ENCODE results near the gene MITF. TPM values are rescaled to one million over a fixed set of nuclear protein-coding genes. Genes with fewer than 3 reads are reported as not detected.
A peak's percentile ranks its signal among the peaks of the same experiment; 100 is the strongest.

Gene MITF
- total RNA-seq, 6 experiments from 2014 or later, result 1.9 to 4.1 (median 3.8) TPM

DNA sequence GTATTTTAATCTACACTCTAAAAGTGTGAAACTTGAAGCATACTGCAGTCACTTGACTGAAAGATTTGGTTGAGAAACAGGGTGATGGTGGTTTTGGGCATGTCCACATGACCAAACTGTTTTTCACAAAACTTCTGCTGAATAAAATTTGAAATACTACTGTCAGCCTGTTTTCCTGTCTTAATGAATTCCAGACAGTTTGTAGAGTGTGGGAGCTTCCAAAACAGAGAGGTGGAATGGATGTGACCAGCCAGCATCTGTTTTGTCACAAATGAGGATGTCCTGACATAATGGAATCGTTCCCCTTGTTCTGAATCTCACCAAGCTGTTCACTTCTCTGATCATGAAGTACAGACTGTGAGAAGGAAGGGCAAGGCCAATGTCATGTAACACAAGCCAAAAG lies 11.8 kb downstream of the MITF start:
- Histone ChIP-seq H3K9me3 (no peaks in the 10 kb centered on the region), H3K4me1 (no peaks in the 10 kb centered on the region), H3K27ac (no peak overlapping the region), H3K36me3 (no peaks in the 10 kb centered on the region), H3K27me3 (no peaks in the 10 kb centered on the region), H3K4me3 (no peak overlapping the region)
- DNase-seq (no peak), ATAC-seq (peak in 2 of 4 donors; percentile 13 to 31)
- intact Hi-C loops (cut with DNase I), result no loop called here
- WGBS (ENCODE audit: insufficient coverage, low coverage, low lambda C conversion rate, missing lambda C conversion rate), result 50% methylated on average over 1 of the region's 1 CpG
- no peak for TF ChIP-seq POLR2A (IDR thresholded peaks at IDR 0.05)
- TF ChIP-seq, protein P1, sequence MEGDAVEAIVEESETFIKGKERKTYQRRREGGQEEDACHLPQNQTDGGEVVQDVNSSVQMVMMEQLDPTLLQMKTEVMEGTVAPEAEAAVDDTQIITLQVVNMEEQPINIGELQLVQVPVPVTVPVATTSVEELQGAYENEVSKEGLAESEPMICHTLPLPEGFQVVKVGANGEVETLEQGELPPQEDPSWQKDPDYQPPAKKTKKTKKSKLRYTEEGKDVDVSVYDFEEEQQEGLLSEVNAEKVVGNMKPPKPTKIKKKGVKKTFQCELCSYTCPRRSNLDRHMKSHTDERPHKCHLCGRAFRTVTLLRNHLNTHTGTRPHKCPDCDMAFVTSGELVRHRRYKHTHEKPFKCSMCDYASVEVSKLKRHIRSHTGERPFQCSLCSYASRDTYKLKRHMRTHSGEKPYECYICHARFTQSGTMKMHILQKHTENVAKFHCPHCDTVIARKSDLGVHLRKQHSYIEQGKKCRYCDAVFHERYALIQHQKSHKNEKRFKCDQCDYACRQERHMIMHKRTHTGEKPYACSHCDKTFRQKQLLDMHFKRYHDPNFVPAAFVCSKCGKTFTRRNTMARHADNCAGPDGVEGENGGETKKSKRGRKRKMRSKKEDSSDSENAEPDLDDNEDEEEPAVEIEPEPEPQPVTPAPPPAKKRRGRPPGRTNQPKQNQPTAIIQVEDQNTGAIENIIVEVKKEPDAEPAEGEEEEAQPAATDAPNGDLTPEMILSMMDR (IDR thresholded peaks at IDR 0.05), result no peak

DNA sequence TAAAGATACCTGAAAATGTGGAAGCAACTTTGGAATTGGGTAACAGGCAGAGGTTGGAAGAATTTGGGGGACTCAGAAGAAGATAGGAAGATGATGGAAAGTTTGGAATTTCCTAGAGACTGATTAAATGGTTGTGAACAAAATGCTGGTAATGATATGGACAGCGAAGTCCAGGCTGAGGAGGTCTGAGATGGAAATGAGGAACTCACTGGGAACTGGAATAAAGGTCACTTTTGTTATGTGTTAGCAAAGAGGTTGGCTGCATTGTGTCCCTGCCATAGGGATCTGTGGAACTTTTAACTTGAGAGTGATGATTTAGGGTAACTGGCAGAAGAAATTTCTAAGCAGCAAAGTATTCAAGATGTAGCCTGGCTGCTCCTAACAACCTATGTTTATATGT lies 13.0 kb downstream of the MITF start:
- intact Hi-C loops (cut with DNase I), result no loop called here
- no peaks in the 10 kb centered on the region for H3K9me3 ChIP-seq
- 57% methylated on average over 1 of the region's 1 CpG for WGBS (ENCODE audit: insufficient coverage, low coverage, low lambda C conversion rate, missing lambda C conversion rate)
- TF ChIP-seq, protein P1 (IDR thresholded peaks at IDR 0.05), result no peak
- TF ChIP-seq POLR2A (IDR thresholded peaks at IDR 0.05), result no peak
- H3K4me3 ChIP-seq, result no peak overlapping the region
- H3K36me3 ChIP-seq, result no peaks in the 10 kb centered on the region
- H3K27me3 ChIP-seq, result no peaks in the 10 kb centered on the region
- no peak overlapping the region for H3K27ac ChIP-seq
- ATAC-seq (peak in 1 of 4 donors; percentile 25), DNase-seq (no peak)
- no peaks in the 10 kb centered on the region for H3K4me1 ChIP-seq

DNA sequence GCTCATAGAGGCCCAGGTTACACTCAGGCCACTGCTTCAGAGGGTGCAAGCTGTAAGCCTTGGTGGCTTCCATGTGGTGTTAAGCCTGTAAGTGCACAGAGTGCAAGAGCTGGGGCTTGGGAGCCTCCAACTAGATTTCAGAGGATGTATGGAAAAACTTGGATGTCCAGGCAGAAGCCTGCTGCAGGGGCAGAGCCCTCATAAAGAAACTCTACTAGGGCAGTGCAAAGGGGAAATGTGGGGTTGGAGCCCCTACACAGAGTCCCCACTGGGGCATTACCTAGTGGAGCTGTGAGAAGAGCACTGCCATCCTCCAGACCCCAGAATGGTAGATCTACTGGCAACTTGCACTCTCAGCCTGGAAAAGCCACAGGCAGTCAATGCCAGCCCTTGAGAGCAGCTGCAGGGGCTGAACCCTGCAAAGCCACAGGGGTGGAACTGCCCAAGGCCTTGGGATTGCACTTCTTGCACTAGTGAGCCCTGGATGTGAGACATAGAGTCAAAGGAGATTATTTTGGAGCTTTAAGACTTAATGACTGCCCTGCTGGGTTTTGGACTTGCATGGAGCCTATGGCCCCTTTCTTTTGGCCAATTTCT lies 14.0 kb downstream of the MITF start:
- DNase-seq (no peak), ATAC-seq (no peak)
- Histone ChIP-seq H3K4me3 (no peak overlapping the region), H3K27me3 (no peaks in the 10 kb centered on the region), H3K9me3 (no peaks in the 10 kb centered on the region), H3K36me3 (no peaks in the 10 kb centered on the region), H3K27ac (no peak overlapping the region), H3K4me1 (no peaks in the 10 kb centered on the region)
- no peak for TF ChIP-seq POLR2A (IDR thresholded peaks at IDR 0.05)
- intact Hi-C loops (cut with DNase I), result no loop called here

DNA sequence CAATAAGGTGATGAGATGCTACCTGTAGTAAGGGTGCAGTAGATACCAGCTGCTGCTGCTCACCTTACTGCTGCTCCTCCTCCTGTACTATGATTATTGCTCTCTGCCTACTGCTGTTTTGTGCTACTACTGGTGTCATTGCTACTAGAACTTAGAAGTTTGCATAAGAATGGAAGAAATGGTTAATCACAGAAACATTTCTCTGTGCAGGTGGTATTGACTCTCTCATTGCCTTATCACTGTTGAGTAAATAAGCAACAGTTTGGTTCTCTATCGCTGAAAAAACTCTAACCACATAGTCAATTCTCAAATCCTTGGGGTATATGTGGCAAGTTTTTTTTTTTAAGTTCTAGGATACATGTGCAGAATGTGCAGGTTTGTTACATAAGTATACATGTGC lies 16.5 kb downstream of the MITF start:
- Histone ChIP-seq H3K4me1 (no peaks in the 10 kb centered on the region), H3K27ac (no peak overlapping the region), H3K4me3 (no peak overlapping the region), H3K27me3 (no peaks in the 10 kb centered on the region), H3K9me3 (no peaks in the 10 kb centered on the region), H3K36me3 (no peaks in the 10 kb centered on the region)
- TF ChIP-seq, protein P1 (IDR thresholded peaks at IDR 0.05), result no peak
- no peak for TF ChIP-seq POLR2A (IDR thresholded peaks at IDR 0.05)
- intact Hi-C loops (cut with DNase I), result no loop called here
- 23% methylated on average over 1 of the region's 1 CpG for WGBS (ENCODE audit: insufficient coverage, low coverage, low lambda C conversion rate, missing lambda C conversion rate)
- DNase-seq (no peak), ATAC-seq (no peak)

DNA sequence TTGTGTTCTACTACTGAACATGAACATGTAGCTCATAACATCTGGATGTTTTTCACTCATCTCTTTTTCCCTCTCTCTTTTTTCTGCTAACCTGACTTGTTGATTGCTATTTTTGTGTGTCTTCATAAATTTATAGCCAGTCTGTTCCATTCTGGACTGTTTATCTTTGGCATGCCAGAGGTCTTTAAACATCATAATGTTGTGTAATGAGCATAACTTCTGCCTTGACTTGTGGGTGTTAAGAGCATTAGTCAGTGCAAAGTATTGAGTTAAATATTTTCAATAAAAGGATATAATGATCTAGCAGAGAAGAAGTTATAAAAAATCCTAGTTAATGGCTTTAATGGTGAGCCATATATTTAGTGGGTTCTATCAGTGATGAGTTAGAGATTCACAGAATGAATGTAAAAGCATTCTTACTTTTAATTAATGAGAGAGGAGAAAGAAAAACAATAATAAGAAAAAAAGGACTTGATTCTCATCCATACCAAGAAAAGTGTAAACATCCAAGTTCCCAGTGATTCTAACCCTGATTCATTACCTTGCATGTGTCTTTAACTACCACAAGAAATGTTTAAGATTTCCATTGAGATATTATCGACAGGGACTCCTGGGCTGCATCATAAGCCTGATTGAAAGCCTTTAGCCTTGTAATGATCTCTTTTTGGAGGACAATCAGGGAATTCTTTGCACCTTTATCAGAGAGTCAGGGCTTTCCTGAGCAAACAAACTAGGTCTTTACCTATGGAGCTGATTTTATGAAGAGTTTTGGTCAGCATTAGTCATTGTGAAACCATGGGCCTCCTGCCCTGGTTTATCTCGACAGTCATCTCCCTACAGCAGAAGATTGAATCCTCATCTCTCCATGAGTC lies 22.9 kb downstream of the MITF start:
- intact Hi-C loops (cut with DNase I), result no loop called here

More for the DNA sequence above, 22.9 kb downstream of the MITF start:
- Histone ChIP-seq H3K27ac (no peak overlapping the region), H3K4me1 (no peaks in the 10 kb centered on the region), H3K9me3 (no peaks in the 10 kb centered on the region), H3K4me3 (no peak overlapping the region), H3K27me3 (no peaks in the 10 kb centered on the region), H3K36me3 (no peaks in the 10 kb centered on the region)
- DNase-seq, result no peak
- peak in 1 of 4 donors; percentile 48 for ATAC-seq
- no peak for TF ChIP-seq POLR2A (IDR thresholded peaks at IDR 0.05)
- TF ChIP-seq, protein P1 (IDR thresholded peaks at IDR 0.05), result no peak
- 37% methylated on average over 2 of the region's 2 CpGs for WGBS (ENCODE audit: insufficient coverage, low coverage, low lambda C conversion rate, missing lambda C conversion rate)

Measured in right lobe of liver (tissue), 6 donors.